CD4-positive, alpha-beta T cell treated with Interleukin-1 beta for 1 hour (primary cell): Measurements from ENCODE around the gene FGGY.

Experiments
- DNase-seq, 2 donors: peaks; one replicate each; pipeline ENCODE4 v3.0.0-alpha.2; 2020 to 2022

Gene FGGY

GRCh38 chr1:59355361-59355760, 58.5 kb downstream of the FGGY start:
- DNase-seq = no peak

GRCh38 chr1:59356627-59357026, 59.7 kb downstream of the FGGY start:
- no peak for DNase-seq

GRCh38 chr1:59357645-59358320, 60.9 kb downstream of the FGGY start:
- DNase-seq = no peak

- no peak for DNase-seq
Measured at GRCh38 chr1:59359325-59359724, 62.4 kb downstream of the FGGY start.

- DNase-seq = no peak
Measured at GRCh38 chr1:59360170-59360569, 63.3 kb downstream of the FGGY start.

- DNase-seq = no peak
Measured at GRCh38 chr1:59360729-59361128, 63.8 kb downstream of the FGGY start.

GRCh38 chr1:59361766-59362165, 64.9 kb downstream of the FGGY start:
- DNase-seq = no peak

GRCh38 chr1:59364037-59364436, 67.1 kb downstream of the FGGY start:
- DNase-seq = no peak

GRCh38 chr1:59366346-59366745, 69.5 kb downstream of the FGGY start:
- no peak for DNase-seq

GRCh38 chr1:59367301-59368007, 70.6 kb downstream of the FGGY start:
- DNase-seq = peak in 1 of 2 donors; percentile 4

- DNase-seq = no peak
Measured at GRCh38 chr1:59368008-59368670, 71.2 kb downstream of the FGGY start.

- DNase-seq = no peak
Measured at GRCh38 chr1:59375321-59376220, 78.7 kb downstream of the FGGY start.

- no peak for DNase-seq
Measured at GRCh38 chr1:59377350-59377904, 80.5 kb downstream of the FGGY start.

GRCh38 chr1:59378621-59379370, 81.9 kb downstream of the FGGY start:
- DNase-seq = no peak

- DNase-seq = no peak
Measured at GRCh38 chr1:59379371-59379728, 82.5 kb downstream of the FGGY start.

- no peak for DNase-seq
Measured at GRCh38 chr1:59383963-59384362, 87.1 kb downstream of the FGGY start.

- no peak for DNase-seq
Measured at GRCh38 chr1:59384443-59384842, 87.5 kb downstream of the FGGY start.

GRCh38 chr1:59388191-59388590, 91.3 kb downstream of the FGGY start:
- DNase-seq = no peak

GRCh38 chr1:59389847-59390246, 93.0 kb downstream of the FGGY start:
- DNase-seq = no peak

GRCh38 chr1:59390307-59390706, 93.4 kb downstream of the FGGY start:
- DNase-seq = no peak

- no peak for DNase-seq
Measured at GRCh38 chr1:59391212-59392179, 94.6 kb downstream of the FGGY start.
